SH-SY5Y (cell line): ENCODE measurements around the gene GCHFR.

Experiments used
- GATA2 ChIP-seq: IDR thresholded peaks from 2 replicates; pipeline ENCODE4 v1.6.1; 2011; ENCODE audit warnings: mild to moderate bottlenecking, low read depth, low read length
- GATA3 ChIP-seq: IDR thresholded peaks from 2 replicates; pipeline ENCODE4 v1.6.1; 2011; ENCODE audit warnings: low read depth, mild to moderate bottlenecking, low read length, moderate library complexity

Gene GCHFR

DNA sequence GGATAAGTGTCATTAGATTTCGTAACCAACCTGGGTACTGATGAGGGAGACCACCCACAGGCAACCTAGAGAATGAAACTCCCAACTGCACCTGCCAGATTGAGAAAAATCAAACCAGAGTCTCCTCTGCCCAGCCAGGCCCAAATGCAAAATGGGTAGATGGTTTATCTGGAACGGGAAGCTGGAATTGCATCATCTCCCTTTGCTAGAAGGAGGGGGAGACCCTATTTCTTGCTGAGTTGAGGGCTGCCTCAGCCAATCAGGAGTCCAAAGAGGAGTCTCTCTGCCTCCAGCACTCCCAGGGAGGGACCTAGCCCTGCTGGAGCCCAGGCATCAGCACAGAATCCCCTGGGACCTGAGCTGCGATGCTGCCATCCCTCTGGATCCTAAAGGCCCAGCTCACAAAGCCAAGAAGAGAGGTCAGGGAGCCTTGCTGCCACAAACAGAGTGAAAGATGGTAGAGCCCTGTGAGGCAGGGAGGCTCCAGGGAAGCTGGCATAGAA lies 16.9 kb upstream of the GCHFR start:
- TF ChIP-seq GATA2 (no peak), GATA3 (no peak)

DNA sequence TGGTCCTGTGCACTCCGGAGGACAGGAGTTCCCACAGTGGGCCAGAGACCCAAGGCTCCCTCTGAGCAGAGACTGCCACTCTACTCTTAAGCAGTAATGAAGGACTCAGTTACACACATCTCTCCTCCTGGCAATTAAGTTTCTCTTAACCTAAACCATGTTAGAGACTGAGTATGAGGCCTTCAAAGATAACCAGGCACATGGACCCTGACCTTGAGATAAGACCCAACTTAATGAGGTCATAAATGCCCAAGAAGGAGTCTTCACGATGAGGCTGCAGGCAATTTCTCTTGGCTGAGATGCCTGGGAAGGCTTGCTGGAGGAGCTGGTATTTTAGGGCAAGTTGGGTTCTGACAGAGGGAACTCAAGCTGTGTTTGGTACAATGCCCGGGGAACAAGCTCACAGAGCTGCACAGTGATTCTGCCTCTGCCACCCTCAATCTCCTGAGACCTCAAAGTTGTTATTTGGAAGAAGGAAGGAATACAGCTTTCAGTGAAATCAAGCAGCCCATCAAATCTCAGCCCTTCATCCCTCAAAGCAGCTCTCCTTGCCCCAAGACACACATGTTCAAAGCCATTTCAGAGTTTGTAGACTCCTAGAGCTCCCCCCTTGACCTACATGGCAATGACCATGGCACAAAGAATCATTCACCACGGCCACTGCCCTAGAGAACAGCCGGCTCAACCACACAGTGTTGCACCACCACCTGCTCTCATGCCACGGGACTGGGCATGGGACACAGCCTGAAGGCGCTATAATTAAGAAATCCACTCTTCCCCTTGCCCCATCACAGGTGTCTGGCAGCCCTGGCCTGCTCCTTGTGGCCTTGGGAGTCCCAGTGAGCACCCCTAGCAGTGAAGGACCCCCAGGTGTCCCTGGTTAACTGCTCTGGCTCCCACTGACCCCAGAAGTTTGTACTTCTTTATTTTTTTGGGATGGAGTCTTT lies 15.9 kb upstream of the GCHFR start:
- TF ChIP-seq GATA2 (no peak), GATA3 (no peak)

DNA sequence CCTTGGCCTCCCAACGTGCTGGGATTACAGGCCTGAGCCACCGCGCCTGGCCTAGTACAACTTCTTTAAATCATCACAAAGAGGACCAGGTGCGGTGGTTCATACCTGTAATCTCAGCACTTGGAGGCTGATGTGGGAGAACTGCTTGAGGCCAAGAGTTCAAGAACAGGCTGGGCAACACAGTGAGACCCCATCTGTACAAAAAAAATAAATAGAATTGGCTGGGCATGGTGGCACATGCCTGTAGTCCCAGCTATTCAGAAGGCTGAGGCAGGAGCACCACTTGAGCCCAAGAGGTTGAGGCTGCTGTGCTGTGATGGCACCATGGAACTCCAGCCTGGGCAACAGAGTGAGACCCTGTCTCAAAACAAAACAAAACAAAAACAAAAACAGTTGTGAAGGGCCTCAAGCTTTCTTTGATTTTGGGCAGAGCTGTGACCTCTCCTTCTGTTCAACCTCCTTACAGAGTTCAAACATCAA lies 14.7 kb upstream of the GCHFR start:
- TF ChIP-seq GATA3: no peak
- TF ChIP-seq GATA2: no peak

DNA sequence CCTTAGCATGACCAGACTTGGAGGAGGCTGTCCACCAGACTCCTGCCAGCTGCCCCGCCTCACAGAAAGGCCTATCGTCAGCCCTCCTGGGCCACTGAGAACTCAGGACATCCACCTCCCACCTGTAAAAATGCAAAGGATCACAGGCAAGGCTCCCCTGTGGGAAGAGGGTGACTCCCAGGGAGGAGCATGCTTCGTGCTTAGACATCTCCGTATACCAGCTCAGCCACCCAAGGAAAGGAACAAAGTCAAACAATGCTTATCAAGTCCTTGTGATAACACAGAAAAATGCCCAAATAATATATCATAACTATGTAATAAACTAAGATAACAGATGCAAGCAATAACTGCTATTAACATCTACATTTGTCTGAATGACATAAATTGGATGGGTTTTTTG lies 13.0 kb upstream of the GCHFR start:
- no peak for TF ChIP-seq GATA2
- no peak for TF ChIP-seq GATA3

DNA sequence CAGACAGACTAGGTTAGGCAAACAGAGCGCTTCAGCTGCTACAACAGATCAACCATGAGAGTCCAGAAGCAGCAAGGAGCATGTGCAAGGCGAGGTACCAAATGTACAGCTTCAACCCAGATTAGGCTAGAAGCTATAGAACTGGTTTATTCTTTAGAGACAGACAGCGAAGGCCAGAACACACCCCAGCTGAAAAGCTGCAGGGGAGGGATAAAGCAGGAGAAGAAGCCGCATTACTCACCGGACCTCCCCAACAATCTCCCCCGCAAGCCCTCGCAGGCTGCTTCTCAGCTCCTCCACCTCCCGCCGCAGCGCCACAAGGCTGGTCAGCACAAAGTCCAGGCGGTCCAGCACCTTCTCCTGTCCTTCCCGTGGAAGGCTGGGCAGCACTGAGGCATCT lies 12.1 kb upstream of the GCHFR start:
- TF ChIP-seq GATA2: no peak
- TF ChIP-seq GATA3: no peak

DNA sequence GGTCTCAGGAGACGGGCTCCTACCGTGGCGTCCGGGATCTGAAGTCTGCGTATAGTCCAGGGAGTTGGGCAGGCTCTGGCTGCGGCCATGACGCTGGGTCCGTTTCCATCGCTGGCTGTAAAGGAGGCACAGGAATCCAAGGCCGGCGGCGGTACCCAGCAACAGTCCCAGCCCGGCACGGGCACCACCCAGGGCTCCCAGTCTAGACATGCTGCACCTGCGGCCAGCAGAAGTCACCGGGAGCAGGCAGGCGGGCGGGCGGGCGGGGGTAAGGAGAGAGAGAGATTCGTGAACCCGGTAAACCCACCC lies 9.3 kb upstream of the GCHFR start:
- TF ChIP-seq GATA2 (no peak), GATA3 (no peak)

DNA sequence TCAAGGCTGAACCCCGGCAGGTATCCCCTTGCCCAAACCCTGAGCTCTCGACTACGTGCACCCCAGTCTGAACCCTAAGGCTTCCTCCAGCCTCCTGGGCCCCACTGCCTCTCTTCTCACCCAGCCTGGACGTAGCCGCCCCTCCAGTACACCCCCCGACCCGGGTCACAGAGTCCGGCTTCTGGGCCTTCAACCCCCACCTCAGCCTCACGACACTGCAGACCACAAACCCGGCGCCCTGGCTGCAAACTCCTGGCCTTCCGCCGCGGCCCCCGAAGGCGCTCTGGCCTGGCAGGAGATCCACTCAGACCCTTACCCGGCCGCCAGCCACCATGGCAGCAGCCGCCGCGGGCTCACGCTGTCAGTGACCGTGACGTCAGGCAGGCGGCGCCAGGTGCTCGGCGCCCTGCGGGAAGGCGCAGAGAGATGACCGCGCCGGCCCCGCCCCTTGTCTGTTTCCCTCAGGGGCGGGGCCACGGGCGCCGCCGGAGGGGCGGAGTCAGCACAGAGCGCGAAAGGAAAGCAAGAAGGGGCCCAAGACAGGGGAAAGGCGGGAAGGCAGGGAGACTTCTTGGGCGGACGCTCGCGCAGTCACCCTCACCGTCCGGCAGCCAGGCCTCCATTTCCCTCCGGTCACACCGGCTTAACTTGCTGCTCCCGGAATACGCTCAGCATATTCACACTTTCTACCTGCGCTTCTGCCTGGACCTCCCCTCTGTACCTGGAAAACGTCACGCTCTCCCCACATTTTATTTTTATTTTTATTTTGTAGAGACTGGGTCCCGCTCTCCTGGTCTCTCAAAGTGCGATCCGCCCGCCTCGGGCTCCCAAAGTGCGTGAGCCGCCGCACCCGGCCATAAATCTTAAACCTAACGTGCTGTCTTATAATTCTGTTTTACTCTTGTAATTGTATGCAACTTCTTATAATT lies 8.7 kb upstream of the GCHFR start, which contains the start of gene RMDN3:
Gene RMDN3, minus strand, starts transcription at position 372 of the 929 bp plus-strand sequence. CDS start 471 bp downstream, outside the sequence.
- TF ChIP-seq GATA3 (no peak), GATA2 (no peak)

DNA sequence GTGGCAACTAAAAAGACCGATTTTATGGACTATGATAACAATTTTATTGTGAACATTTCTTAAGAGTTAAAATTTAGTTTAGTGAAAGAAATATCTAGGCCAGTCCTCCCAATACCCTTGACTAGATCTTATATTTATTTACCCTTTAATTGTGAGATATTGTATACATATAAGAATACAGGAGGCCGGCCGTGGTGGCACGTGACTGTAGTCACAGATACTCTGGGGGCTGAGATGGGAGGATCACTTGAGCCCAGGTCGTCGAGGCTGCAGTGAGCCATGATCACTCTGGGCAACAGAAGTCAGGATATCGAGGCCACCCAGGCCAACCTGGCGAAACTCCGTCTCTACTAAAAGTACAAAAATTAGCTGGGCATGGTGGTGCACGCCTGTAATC lies 8.1 kb upstream of the GCHFR start:
- no peak for TF ChIP-seq GATA3
- TF ChIP-seq GATA2: no peak

DNA sequence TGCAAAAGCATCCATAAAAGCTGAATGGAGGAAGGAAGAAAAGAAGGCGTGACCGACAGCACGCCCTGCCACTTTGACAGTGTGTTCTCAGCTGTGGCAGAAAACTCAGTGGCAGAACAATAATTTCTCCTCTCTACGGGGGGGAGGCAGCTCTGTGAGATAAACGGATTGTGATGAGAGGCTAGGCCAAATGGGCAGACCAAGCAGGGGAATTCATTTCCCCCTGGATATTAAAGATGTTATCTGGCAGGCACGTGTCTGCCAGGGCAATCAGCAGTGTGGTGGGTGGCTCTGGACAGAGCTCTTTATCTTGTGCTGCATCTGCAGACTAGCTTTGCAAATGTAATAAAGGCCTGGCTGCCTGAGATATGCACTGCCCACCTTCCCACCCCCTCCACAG lies 6.9 kb upstream of the GCHFR start:
- peak; percentile 100 for TF ChIP-seq GATA2
- TF ChIP-seq GATA3: peak; percentile 97

DNA sequence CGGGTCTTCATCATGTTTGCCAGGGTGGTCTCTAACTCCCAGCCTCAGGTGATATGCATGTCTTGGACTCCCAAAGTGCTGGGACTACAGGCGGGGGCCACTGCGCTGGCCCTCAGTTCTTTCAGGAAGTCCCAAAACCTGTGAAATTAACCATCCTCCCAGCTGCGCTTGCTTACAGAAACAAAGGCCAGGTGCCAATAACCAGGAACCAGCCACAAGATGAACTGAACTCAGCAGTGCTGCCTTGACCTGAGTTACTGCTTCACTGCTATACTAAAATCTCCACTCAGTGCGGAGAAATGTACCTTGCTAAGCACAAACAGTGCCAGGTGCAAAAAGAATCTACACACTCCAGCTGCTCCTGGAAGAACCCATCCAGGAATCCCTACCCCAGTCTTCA lies 3.9 kb upstream of the GCHFR start:
- TF ChIP-seq GATA3 (no peak), GATA2 (no peak)

DNA sequence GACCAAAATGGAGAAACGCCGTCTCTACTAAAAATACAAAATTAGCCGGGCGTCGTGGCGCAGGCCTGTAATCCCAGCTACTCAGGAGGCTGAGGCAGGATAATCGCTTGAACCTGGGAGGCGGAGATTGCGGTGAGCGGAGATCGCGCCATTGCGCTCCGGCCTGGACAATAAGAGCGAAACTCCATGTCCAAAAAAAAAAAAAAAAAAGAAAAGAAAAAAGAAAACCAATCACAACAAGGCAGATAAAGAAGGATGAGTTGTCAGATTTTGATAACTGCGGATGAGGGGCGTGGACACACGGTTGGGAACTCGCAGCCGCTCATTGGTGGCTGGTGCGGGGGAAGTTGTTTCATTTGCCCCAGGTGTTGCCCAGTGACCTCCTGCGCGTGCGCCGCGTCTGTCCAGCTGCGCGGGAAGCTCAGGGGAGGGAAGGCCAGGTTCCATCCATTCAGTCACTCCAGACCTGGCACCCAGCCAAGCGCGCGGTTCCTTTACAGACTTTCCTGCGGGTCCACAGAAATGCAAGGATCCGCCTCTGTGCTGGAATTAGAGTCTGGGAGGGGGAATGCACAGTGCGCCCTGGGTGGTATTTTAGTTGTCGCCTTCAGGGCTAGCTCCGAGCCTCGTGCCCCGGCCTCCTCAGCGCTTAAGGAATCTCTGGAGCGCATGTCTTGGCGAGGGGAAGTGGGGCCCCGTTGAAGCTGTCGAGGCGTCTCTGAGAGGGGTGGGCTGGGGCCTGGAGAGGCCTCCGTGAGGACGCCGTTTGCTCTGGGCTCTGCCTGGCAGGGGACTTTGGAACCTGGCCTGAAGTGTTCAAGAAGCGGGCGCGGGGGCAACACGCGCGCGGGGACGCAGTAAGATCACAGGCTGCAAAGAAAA lies 708 bp upstream of the GCHFR start:
- no peak for TF ChIP-seq GATA3
- TF ChIP-seq GATA2: no peak

DNA sequence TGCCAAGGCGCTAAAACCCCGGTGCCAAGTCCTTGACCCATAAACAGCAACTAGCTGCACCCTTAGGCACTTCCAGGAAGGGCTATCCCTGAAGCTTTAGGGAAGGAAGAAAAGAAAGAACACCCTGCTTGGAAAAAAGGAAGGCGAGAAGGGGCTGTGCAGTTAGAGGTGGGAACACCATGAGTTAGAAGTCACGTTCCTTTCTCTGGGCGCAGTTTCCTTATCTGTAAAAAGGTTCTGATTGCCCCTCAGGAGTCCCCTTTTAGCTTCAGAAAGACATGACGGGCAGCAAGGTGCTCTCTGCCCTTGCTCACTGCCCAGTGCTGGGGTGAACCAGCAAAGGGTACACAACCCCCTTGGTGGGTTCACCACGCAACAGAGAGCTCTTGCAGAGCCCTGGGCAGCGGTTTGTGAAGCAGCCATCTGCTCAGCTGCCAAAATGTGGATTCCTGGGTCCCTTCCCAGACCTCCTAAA lies 798 bp downstream of the GCHFR start:
- TF ChIP-seq GATA2 (no peak), GATA3 (no peak)

DNA sequence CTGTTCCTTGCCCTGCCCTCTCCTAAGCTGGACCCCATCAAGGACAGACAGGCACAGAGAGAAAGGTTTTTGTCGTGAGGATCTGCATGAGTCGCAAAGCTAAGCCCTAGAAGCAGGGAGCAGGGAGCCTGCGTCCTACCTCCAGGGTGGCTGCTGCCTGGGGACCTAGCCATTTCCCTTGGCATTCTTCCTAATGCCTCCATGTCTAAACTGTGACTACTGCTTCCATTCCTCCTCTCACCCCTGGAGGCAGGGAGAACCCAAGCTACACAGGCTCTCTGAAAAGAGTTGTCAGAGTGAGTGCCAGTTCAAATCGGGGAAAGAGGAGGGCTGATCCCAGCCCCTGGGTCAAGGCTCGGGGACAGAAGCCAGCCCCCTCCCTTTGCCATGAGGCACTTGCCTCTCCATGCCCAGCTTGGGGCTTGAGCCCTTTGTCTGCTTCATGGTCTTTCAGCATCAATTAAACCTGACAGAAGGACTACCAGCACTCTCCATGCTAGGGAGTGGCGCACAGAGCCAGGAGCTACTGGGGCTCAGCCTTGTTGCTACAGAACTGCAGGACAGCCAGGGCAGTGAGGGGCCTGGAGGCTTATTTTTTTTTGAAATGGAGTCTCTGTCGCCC lies 2.4 kb downstream of the GCHFR start:
- TF ChIP-seq GATA2: no peak
- no peak for TF ChIP-seq GATA3
